Measurements from ENCODE around the gene DPYSL5.
"Not testable (repeated sequence)": the region's sequence is repeated elsewhere in the genome, so short reads cannot be mapped to it uniquely, and the experiment has no call there.

- not testable (repeated sequence) for TF ChIP-seq CHD2 (IDR thresholded peaks at IDR 0.05; ENCODE audit: low read length, partially characterized antibody); POLR2A (IDR thresholded peaks at IDR 0.05; ENCODE audit: low read length); CTCF (IDR thresholded peaks at IDR 0.05); FOXS1 (CRISPR knock-in tag; IDR thresholded peaks at IDR 0.05); USF2 (IDR thresholded peaks at IDR 0.05); CEBPB (IDR thresholded peaks at IDR 0.05); EP300 (IDR thresholded peaks at IDR 0.05); MAZ (IDR thresholded peaks at IDR 0.05; ENCODE audit: borderline replicate concordance, low read depth, low read length); REST (IDR thresholded peaks at IDR 0.05); EHMT2 (IDR thresholded peaks at IDR 0.05; ENCODE audit: low read depth)
Measured at GRCh38 chr2:26923189-26923466, 75.2 kb downstream of the DPYSL5 start.

All from A549 (cell line).